Measurements from ENCODE around the gene FNBP1. TPM values are rescaled to one million over a fixed set of nuclear protein-coding genes. Genes with fewer than 3 reads are reported as not detected.

FNBP1 gene
- total RNA-seq, 1 experiment from 2014 or later = 43.6 TPM

GRCh38 chr9:130029223-130029973 is 13.6 kb downstream of the FNBP1 start:
- H3K27ac Mint-ChIP-seq = no peak overlapping the region
- CTCF ChIA-PET = no interaction called here
- no peaks in the 10 kb centered on the region for H3K4me1 Mint-ChIP-seq
- H3K27me3 Mint-ChIP-seq (ENCODE audit: low read depth) = no peaks in the 10 kb centered on the region
- H3K9me3 Mint-ChIP-seq = no peaks in the 10 kb centered on the region
- TF ChIP-seq ZNF512 (CRISPR knock-in tag; IDR thresholded peaks at IDR 0.05; ENCODE audit: borderline replicate concordance) (no peak), IRF2 (CRISPR knock-in tag; IDR thresholded peaks at IDR 0.05; ENCODE audit: borderline replicate concordance, low read depth) (no peak)
- H3K36me3 Mint-ChIP-seq = no peaks in the 10 kb centered on the region
- DNase-seq (ENCODE audit: low spot score) (no peak), ATAC-seq (no peak)
- no peak overlapping the region for H3K4me3 Mint-ChIP-seq
- POLR2A ChIA-PET = no interaction called here

- Mint-ChIP-seq H3K27ac (no peak overlapping the region), H3K9me3 (no peaks in the 10 kb centered on the region), H3K4me1 (no peaks in the 10 kb centered on the region), H3K36me3 (no peaks in the 10 kb centered on the region), H3K27me3 (ENCODE audit: low read depth) (no peaks in the 10 kb centered on the region), H3K4me3 (no peak overlapping the region)
- no peak for TF ChIP-seq CREM (CRISPR knock-in tag; IDR thresholded peaks at IDR 0.05)
- 0 out of 2 replicates have a peak, but pooled peaks have one; percentile 52 for TF ChIP-seq ZNF121 (CRISPR knock-in tag; IDR thresholded peaks at IDR 0.05)
- TF ChIP-seq ZNF281 (CRISPR knock-in tag; IDR thresholded peaks at IDR 0.05) = no peak
- ChIA-PET CTCF (interaction anchor here (0.7 to 1.0 kb wide), 2 partner anchors 9 to 11 kb away, joined by 3 read pairs; no protein-coding TSS in a partner anchor), POLR2A (no interaction called here)
- DNase-seq (ENCODE audit: low spot score) = no peak
- ATAC-seq = no peak
Measured at GRCh38 chr9:130028493-130029222, 14.3 kb downstream of the FNBP1 start.

- Mint-ChIP-seq H3K27me3 (ENCODE audit: low read depth) (no peaks in the 10 kb centered on the region), H3K4me3 (no peak overlapping the region), H3K36me3 (no peaks in the 10 kb centered on the region), H3K27ac (no peak overlapping the region), H3K4me1 (no peaks in the 10 kb centered on the region), H3K9me3 (no peaks in the 10 kb centered on the region)
- ChIA-PET CTCF (interaction anchor here (0.7 to 1.0 kb wide), 2 partner anchors 10 to 12 kb away, joined by 3 read pairs; no protein-coding TSS in a partner anchor), POLR2A (no interaction called here)
- DNase-seq (ENCODE audit: low spot score) (no peak), ATAC-seq (no peak)
- TF ChIP-seq CBFB (CRISPR knock-in tag; IDR thresholded peaks at IDR 0.05; ENCODE audit: low read depth) = no peak
- TF ChIP-seq ZMAT4 (CRISPR knock-in tag; IDR thresholded peaks at IDR 0.05) = no peak
- no peak for TF ChIP-seq JAZF1 (CRISPR knock-in tag; IDR thresholded peaks at IDR 0.05)
Measured at GRCh38 chr9:130027533-130028365, 15.2 kb downstream of the FNBP1 start.

GRCh38 chr9:130026583-130027340 is 16.2 kb downstream of the FNBP1 start:
- POLR2A ChIA-PET = interaction anchor here (0.6 kb wide), 1 partner anchor 200 kb away, joined by 3 read pairs; no protein-coding TSS in a partner anchor
- DNase-seq (ENCODE audit: low spot score) = no peak
- ATAC-seq = no peak
- H3K27me3 Mint-ChIP-seq (ENCODE audit: low read depth) = no peaks in the 10 kb centered on the region
- no peak overlapping the region for H3K4me3 Mint-ChIP-seq
- no peaks in the 10 kb centered on the region for H3K4me1 Mint-ChIP-seq
- H3K9me3 Mint-ChIP-seq = no peaks in the 10 kb centered on the region
- CTCF ChIA-PET = no interaction called here
- H3K27ac Mint-ChIP-seq = no peak overlapping the region
- H3K36me3 Mint-ChIP-seq = no peaks in the 10 kb centered on the region
- TF ChIP-seq AR (CRISPR knock-in tag; IDR thresholded peaks at IDR 0.05) (no peak), NFE2L1 (CRISPR knock-in tag; IDR thresholded peaks at IDR 0.05) (no peak), USF1 (CRISPR knock-in tag; IDR thresholded peaks at IDR 0.05) (no peak), NFYB (CRISPR knock-in tag; conservative IDR thresholded peaks at IDR 0.05; ENCODE audit: low read depth) (no peak), ZNF121 (CRISPR knock-in tag; IDR thresholded peaks at IDR 0.05) (peak; percentile 40; the same call in 1 of the 2 replicates)
